B cell (primary cell): ENCODE data around the gene CD55.

ENCODE experiments used
- CTCF ChIP-seq: fragments of 200-600 bp; IDR thresholded peaks from one replicate; pipeline ENCODE4 v1.8.0; 2022; ENCODE audit warnings: antibody characterized with exemption, mild to moderate bottlenecking
- EZH2 ChIP-seq: IDR thresholded peaks from 2 replicates; pipeline ENCODE4 v1.6.1; 2012; ENCODE audit warnings: borderline replicate concordance, low read depth, mild to moderate bottlenecking, moderate library complexity, low read length; ENCODE audit not compliant: insufficient read depth, poor library complexity, severe bottlenecking

GRCh38 chr1:207321790-207322645 is 540 bp downstream of the CD55 start:
- TF ChIP-seq CTCF (no peak), EZH2 (no peak)
